Type B pancreatic cell (in vitro differentiated cells): ENCODE data around the gene ADCYAP1R1. TPM values are rescaled to one million over a fixed set of nuclear protein-coding genes. Genes with fewer than 3 reads are reported as not detected.
A peak's percentile ranks its signal among the peaks of the same experiment; 100 is the strongest.

Source experiments
- DNase-seq: peaks from one replicate; pipeline ENCODE4 v3.0.0; 2021; ENCODE audit warnings: mixed read lengths; ENCODE audit not compliant: unreplicated experiment; ENCODE audit errors: extremely low spot score
- H3K27ac Mint-ChIP-seq: 2 replicates; pipeline ENCODE4 v1.8.0; 2021; ENCODE audit warnings: mild to moderate bottlenecking, mixed read lengths
- H3K27me3 Mint-ChIP-seq: 2 replicates; pipeline ENCODE4 v1.8.0; 2021; ENCODE audit warnings: mixed read lengths
- H3K36me3 Mint-ChIP-seq: 2 replicates; pipeline ENCODE4 v1.8.0; 2021; ENCODE audit warnings: mixed read lengths
- H3K4me1 Mint-ChIP-seq: one replicate; pipeline ENCODE4 v1.8.0; 2021; ENCODE audit warnings: mixed read lengths; ENCODE audit not compliant: unreplicated experiment
- H3K4me3 Mint-ChIP-seq: 2 replicates; pipeline ENCODE4 v1.8.0; 2021; ENCODE audit warnings: mild to moderate bottlenecking, mixed read lengths
- H3K9me3 Mint-ChIP-seq: 2 replicates; pipeline ENCODE4 v1.8.0; 2021; ENCODE audit warnings: mixed read lengths
- CTCF ChIP-seq: fragments of 200-600 bp; sonication (generic); conservative IDR thresholded peaks from 2 replicates; pipeline ENCODE4 v1.5.0; 2021; ENCODE audit warnings: antibody characterized with exemption, mild to moderate bottlenecking
- total RNA-seq: library from RNA; stranded (reverse); gene quantifications from 2 replicates; pipeline ENCODE4 v1.2.1, GENCODE V29; 2021; ENCODE audit warnings: low replicate concordance

ADCYAP1R1 gene
- total RNA-seq, 1 donor from 2014 or later, result 2.8 TPM

- DNase-seq, result no peak
- no peaks in the 10 kb centered on the region for H3K36me3 Mint-ChIP-seq
- no peaks in the 10 kb centered on the region for H3K9me3 Mint-ChIP-seq
- no peak overlapping the region for H3K4me3 Mint-ChIP-seq
- no peak for TF ChIP-seq CTCF
- no peak overlapping the region for H3K27ac Mint-ChIP-seq
- H3K27me3 Mint-ChIP-seq, result peaks cover 27% of the 10 kb centered on the region
- no peaks in the 10 kb centered on the region for H3K4me1 Mint-ChIP-seq
Observed at GRCh38 chr7:31110331-31111108, 58.4 kb downstream of the ADCYAP1R1 start.

GRCh38 chr7:31111109-31111451 is 59.0 kb downstream of the ADCYAP1R1 start:
- H3K4me1 Mint-ChIP-seq, result no peaks in the 10 kb centered on the region
- H3K27me3 Mint-ChIP-seq, result peaks cover 27% of the 10 kb centered on the region
- H3K4me3 Mint-ChIP-seq, result no peak overlapping the region
- no peak for DNase-seq
- H3K27ac Mint-ChIP-seq, result no peak overlapping the region
- TF ChIP-seq CTCF, result no peak
- no peaks in the 10 kb centered on the region for H3K36me3 Mint-ChIP-seq
- no peaks in the 10 kb centered on the region for H3K9me3 Mint-ChIP-seq

GRCh38 chr7:31113660-31114059 is 61.6 kb downstream of the ADCYAP1R1 start:
- Mint-ChIP-seq H3K9me3 (no peaks in the 10 kb centered on the region), H3K27ac (no peak overlapping the region), H3K27me3 (peaks cover 41% of the 10 kb centered on the region), H3K4me1 (no peaks in the 10 kb centered on the region), H3K4me3 (no peak overlapping the region), H3K36me3 (no peaks in the 10 kb centered on the region)
- DNase-seq, result no peak
- no peak for TF ChIP-seq CTCF

- no peak overlapping the region for H3K4me3 Mint-ChIP-seq
- TF ChIP-seq CTCF, result peak; percentile 17
- peaks cover 51% of the 10 kb centered on the region for H3K27me3 Mint-ChIP-seq
- H3K36me3 Mint-ChIP-seq, result no peaks in the 10 kb centered on the region
- H3K4me1 Mint-ChIP-seq, result no peaks in the 10 kb centered on the region
- DNase-seq, result no peak
- H3K27ac Mint-ChIP-seq, result no peak overlapping the region
- no peaks in the 10 kb centered on the region for H3K9me3 Mint-ChIP-seq
Observed at GRCh38 chr7:31114593-31115343, 62.7 kb downstream of the ADCYAP1R1 start.

- peaks cover 51% of the 10 kb centered on the region for H3K27me3 Mint-ChIP-seq
- H3K36me3 Mint-ChIP-seq, result no peaks in the 10 kb centered on the region
- DNase-seq, result no peak
- no peaks in the 10 kb centered on the region for H3K9me3 Mint-ChIP-seq
- no peak for TF ChIP-seq CTCF
- no peak overlapping the region for H3K27ac Mint-ChIP-seq
- no peak overlapping the region for H3K4me3 Mint-ChIP-seq
- H3K4me1 Mint-ChIP-seq, result no peaks in the 10 kb centered on the region
Observed at GRCh38 chr7:31116615-31117014, 64.5 kb downstream of the ADCYAP1R1 start.
